H1 (cell line): Measurements from ENCODE around the gene NOL9. TPM values are rescaled to one million over a fixed set of nuclear protein-coding genes. Genes with fewer than 3 reads are reported as not detected.
A peak's percentile ranks its signal among the peaks of the same experiment; 100 is the strongest.

Source experiments
- CTCF ChIA-PET: fragments of 300-600 bp; sonication (Branson Sonifier 250); formaldehyde crosslinking; loops from one replicate; lab custom pipeline; 2021; ENCODE audit not compliant: partially characterized antibody; lab: Charles Lee
- POLR2A ChIA-PET: fragments of 300-600 bp; sonication (Branson Sonifier 250); formaldehyde crosslinking; loops from one replicate; lab custom pipeline; 2021; ENCODE audit warnings: inconsistent platforms; ENCODE audit not compliant: partially characterized antibody; lab: Charles Lee
- DNase-seq, 2 experiments: peaks; one replicate each; pipeline versions ENCODE4 v3.0.0 to v3.0.0-alpha.2; 2010 to 2022; ENCODE audit warnings: low spot score in 2 of 2, low read depth in 1 of 2, mixed read lengths in 1 of 2
- FAIRE-seq: peaks from 2 replicates; lab custom pipeline; 2011; peaks lifted over from hg19 to GRCh38; lab: Jason Lieb, UNC
- H2AFZ ChIP-seq: 2 replicates; pipeline ENCODE4 v1.8.1; 2012; ENCODE audit warnings: low read length, inconsistent platforms
- H2AK5ac ChIP-seq: 2 replicates; pipeline ENCODE4 v1.6.1; 2013; ENCODE audit warnings: low read depth, low read length
- H2BK120ac ChIP-seq: replicated peaks from 2 replicates; pipeline ENCODE3; 2013; ENCODE audit warnings: low read depth, low read length, inconsistent platforms
- H2BK12ac ChIP-seq: 2 replicates; pipeline ENCODE4 v1.6.1; 2013; ENCODE audit warnings: low read depth, low read length
- H2BK15ac ChIP-seq: 2 replicates; pipeline ENCODE4 v1.6.1; 2013; ENCODE audit warnings: low read length
- H2BK20ac ChIP-seq: 2 replicates; pipeline ENCODE4 v1.6.1; 2013; ENCODE audit warnings: low read length
- H2BK5ac ChIP-seq: 2 replicates; pipeline ENCODE4 v1.6.1; 2013; ENCODE audit warnings: low read depth, low read length
- H3K14ac ChIP-seq: 2 replicates; pipeline ENCODE4 v1.6.1; 2013; ENCODE audit warnings: inconsistent platforms; ENCODE audit not compliant: insufficient read length
- H3K18ac ChIP-seq: 2 replicates; pipeline ENCODE4 v1.6.1; 2013; ENCODE audit warnings: low read length; ENCODE audit errors: extremely low read depth
- H3K23ac ChIP-seq: 2 replicates; pipeline ENCODE4 v1.6.1; 2013; ENCODE audit warnings: inconsistent platforms; ENCODE audit not compliant: insufficient read length
- H3K23me2 ChIP-seq: 2 replicates; pipeline ENCODE4 v1.6.1; 2013; ENCODE audit warnings: low read depth, low read length
- H3K27ac ChIP-seq: 2 replicates; pipeline ENCODE4 v1.6.1; 2011; ENCODE audit warnings: low read depth, low read length, inconsistent platforms
- H3K27me3 ChIP-seq, 4 experiments: replicated peaks in 1 of 4; 1 replicate in 1 of 4; 2 replicates in 3 of 4; pipeline versions ENCODE4 v1.6.1 to v1.8.1; 2011 to 2013; ENCODE audit warnings: low read length in 3 of 4, mild to moderate bottlenecking in 3 of 4, inconsistent platforms in 2 of 4, mixed read lengths in 2 of 4, moderate library complexity in 1 of 4; ENCODE audit not compliant: control insufficient read depth in 3 of 4, insufficient read depth in 3 of 4; ENCODE audit errors: extremely low read depth in 1 of 4
- H3K36me3 ChIP-seq, 4 experiments: 2 replicates each; pipeline versions ENCODE4 v1.6.1 to v1.8.1; 2011 to 2013; ENCODE audit warnings: mild to moderate bottlenecking in 4 of 4, low read length in 3 of 4, moderate library complexity in 2 of 4, control low read depth in 1 of 4, inconsistent platforms in 1 of 4; ENCODE audit not compliant: insufficient read depth in 4 of 4, control insufficient read depth in 2 of 4
- H3K4ac ChIP-seq: replicated peaks from 2 replicates; pipeline ENCODE3; 2013; ENCODE audit warnings: low read length, low read depth, mixed read lengths, inconsistent platforms; ENCODE audit not compliant: insufficient read length
- H3K4me1 ChIP-seq, 4 experiments: replicated peaks in 1 of 4; 1 replicate in 1 of 4; 2 replicates in 3 of 4; pipeline versions ENCODE4 v1.6.1 to v1.8.1; 2011 to 2013; ENCODE audit warnings: low read length in 3 of 4, inconsistent platforms in 2 of 4, mixed read lengths in 1 of 4; ENCODE audit not compliant: insufficient read depth in 4 of 4, control insufficient read depth in 3 of 4
- H3K4me2 ChIP-seq, 2 experiments: 2 replicates each; pipeline versions ENCODE4 v1.6.1 to v1.8.1; 2011 to 2013; ENCODE audit warnings: low read depth in 2 of 2, low read length in 2 of 2, control low read depth in 1 of 2, inconsistent platforms in 1 of 2, mild to moderate bottlenecking in 1 of 2; ENCODE audit not compliant: insufficient read depth in 1 of 2
- H3K4me3 ChIP-seq, 4 experiments: fragments of 200-600, 300-600 bp in 1 of 4; sonication (generic), shearing (Covaris generic), sonication (Bioruptor Twin) in 1 of 4; 2 replicates each; pipeline versions ENCODE4 v1.5.1 to v1.8.1; 2011 to 2016; ENCODE audit warnings: low read length in 4 of 4, low read depth in 3 of 4, control low read depth in 2 of 4, inconsistent platforms in 2 of 4, mild to moderate bottlenecking in 2 of 4, mixed read lengths in 1 of 4, moderate library complexity in 1 of 4; ENCODE audit not compliant: insufficient read depth in 2 of 4; ENCODE audit errors: extremely low read depth in 1 of 4
- H3K56ac ChIP-seq: replicated peaks from 2 replicates; pipeline ENCODE3; 2013; ENCODE audit warnings: low read depth, mild to moderate bottlenecking, mixed read lengths, low read length, inconsistent platforms; ENCODE audit not compliant: insufficient read length
- H3K79me1 ChIP-seq: 2 replicates; pipeline ENCODE4 v1.6.1; 2013; ENCODE audit warnings: low read depth, low read length, control low read depth
- H3K79me2 ChIP-seq, 2 experiments: 2 replicates each; pipeline versions ENCODE4 v1.6.1 to v1.8.1; 2012 to 2013; ENCODE audit warnings: low read length in 2 of 2, mild to moderate bottlenecking in 2 of 2, inconsistent platforms in 1 of 2; ENCODE audit not compliant: insufficient read depth in 2 of 2, control insufficient read depth in 1 of 2
- H3K9ac ChIP-seq, 4 experiments: replicated peaks in 1 of 4; 1 replicate in 1 of 4; 2 replicates in 3 of 4; pipeline versions ENCODE4 v1.6.1 to v1.8.1; 2011 to 2013; ENCODE audit warnings: low read depth in 3 of 4, low read length in 3 of 4, control low read depth in 2 of 4, mild to moderate bottlenecking in 2 of 4, moderate library complexity in 2 of 4, inconsistent platforms in 1 of 4; ENCODE audit errors: extremely low read depth in 1 of 4
- H3K9me3 ChIP-seq, 2 experiments: 2 replicates each; pipeline versions ENCODE4 v1.6.1 to v1.8.1; 2012 to 2013; ENCODE audit warnings: mild to moderate bottlenecking in 2 of 2, moderate library complexity in 2 of 2, control low read depth in 1 of 2, inconsistent platforms in 1 of 2, low read depth in 1 of 2, low read length in 1 of 2, mixed read lengths in 1 of 2; ENCODE audit not compliant: insufficient read depth in 2 of 2
- H4K20me1 ChIP-seq, 2 experiments: replicated peaks in 1 of 2; 2 replicates each; pipeline versions ENCODE3 to v1.8.1; 2011 to 2013; ENCODE audit warnings: inconsistent platforms in 2 of 2, low read length in 2 of 2, mild to moderate bottlenecking in 1 of 2; ENCODE audit not compliant: insufficient read depth in 2 of 2, control insufficient read depth in 1 of 2
- H4K5ac ChIP-seq: 2 replicates; pipeline ENCODE4 v1.6.1; 2013; ENCODE audit warnings: low read length, low read depth, mixed read lengths, inconsistent platforms; ENCODE audit not compliant: insufficient read length
- H4K8ac ChIP-seq: 2 replicates; pipeline ENCODE4 v1.8.0; 2013; ENCODE audit warnings: mild to moderate bottlenecking, moderate library complexity, low read length, inconsistent platforms; ENCODE audit not compliant: insufficient read depth; ENCODE audit errors: extremely low read depth
- H4K91ac ChIP-seq: replicated peaks from 2 replicates; pipeline ENCODE3; 2013; ENCODE audit warnings: low read length, mixed read lengths, inconsistent platforms; ENCODE audit not compliant: insufficient read length
- ATF3 ChIP-seq: IDR thresholded peaks from 2 replicates; pipeline ENCODE4 v1.6.1; 2011; ENCODE audit warnings: low read depth, mild to moderate bottlenecking, low read length; ENCODE audit not compliant: insufficient read depth
- CREB1 ChIP-seq: IDR thresholded peaks from 2 replicates; pipeline ENCODE4 v1.6.1; 2012; ENCODE audit warnings: inconsistent platforms
- FOSL1 ChIP-seq: IDR thresholded peaks from 2 replicates; pipeline ENCODE4 v1.6.1; 2011; ENCODE audit warnings: mild to moderate bottlenecking, low read depth, low read length, moderate library complexity; ENCODE audit not compliant: insufficient read depth
- HDAC2 ChIP-seq, 2 experiments: fragments of 300-600 bp in 1 of 2; sonication (generic) in 1 of 2; IDR thresholded peaks; 2 replicates each; pipeline ENCODE4 v1.6.1; 2011 to 2012; ENCODE audit warnings: low read depth in 2 of 2, low read length in 2 of 2, mild to moderate bottlenecking in 2 of 2, moderate library complexity in 2 of 2, borderline replicate concordance in 1 of 2, inconsistent platforms in 1 of 2
- HDAC6 ChIP-seq: IDR thresholded peaks from one replicate; pipeline ENCODE4 v1.7.1; 2012; ENCODE audit warnings: low read depth, mild to moderate bottlenecking, inconsistent platforms, low read length, moderate library complexity
- POLR2AphosphoS5 ChIP-seq: IDR thresholded peaks from 2 replicates; pipeline ENCODE4 v1.6.1; 2011; ENCODE audit warnings: low read depth, low read length
- RBBP5 ChIP-seq: IDR thresholded peaks from 2 replicates; pipeline ENCODE4 v1.7.1; 2012; ENCODE audit warnings: low read depth, mild to moderate bottlenecking, inconsistent platforms, low read length, moderate library complexity, borderline replicate concordance
- TCF12 ChIP-seq: IDR thresholded peaks from 2 replicates; pipeline ENCODE4 v1.6.1; 2011; ENCODE audit warnings: low read depth, mild to moderate bottlenecking, low read length
- TEAD4 ChIP-seq: IDR thresholded peaks from 2 replicates; pipeline ENCODE4 v1.6.1; 2012; ENCODE audit warnings: low read depth, low read length, inconsistent platforms, mixed read lengths
- WGBS, 2 experiments: shearing (Covaris generic) in 1 of 2; methylation state at CpG; one replicate each; pipeline versions ENCODE4 v1.1.6 to v1.1.7; 2013 to 2015; ENCODE audit warnings: low lambda C conversion rate in 2 of 2, mixed read lengths in 2 of 2, inconsistent platforms in 1 of 2, low coverage in 1 of 2, missing lambda C conversion rate in 1 of 2; ENCODE audit not compliant: insufficient replicate concordance in 2 of 2, insufficient coverage in 1 of 2, insufficient read length in 1 of 2; ENCODE audit errors: extremely low coverage in 1 of 2, missing lambda C conversion rate in 1 of 2; 5-methylcytosine and 5-hydroxymethylcytosine counted together
- polyA plus RNA-seq, 7 experiments: library from polyadenylated mRNA; depleted of rRNA in 3 of 7; stranded (reverse) in 5 of 7; unstranded in 2 of 7; fragments of >200 nt in 5 of 7; fragments of 200-250 nt in 2 of 7; gene quantifications; 1 replicate in 5 of 7; 2 replicates in 1 of 7; 4 replicates in 1 of 7; pipeline versions ENCODE4 v1.2.1 to v1.2.3, GENCODE V29; 2011 to 2013; ENCODE audit warnings: missing spikeins in 2 of 7, mixed read lengths in 2 of 7
- total RNA-seq: library from RNA; stranded (reverse); fragmentation: NEBNext Ultra II Directional; extraction: Animal tissue kit (Norgen Biotek cat#: 25700); gene quantifications from 2 replicates; pipeline ENCODE4 v1.2.1, GENCODE V29; 2021
- TF ChIP-seq, protein P1 (sequence below): IDR thresholded peaks from 2 replicates; pipeline ENCODE4 v1.6.1; 2011; ENCODE audit warnings: low read length, improper control_type of control experiment

The NOL9 gene
- total and polyA plus RNA-seq, 2 of the 8 experiments (the other 6 are each of a cell fraction or from before 2014, with no cell fraction given) = 17.1 to 38.1 TPM

DNA sequence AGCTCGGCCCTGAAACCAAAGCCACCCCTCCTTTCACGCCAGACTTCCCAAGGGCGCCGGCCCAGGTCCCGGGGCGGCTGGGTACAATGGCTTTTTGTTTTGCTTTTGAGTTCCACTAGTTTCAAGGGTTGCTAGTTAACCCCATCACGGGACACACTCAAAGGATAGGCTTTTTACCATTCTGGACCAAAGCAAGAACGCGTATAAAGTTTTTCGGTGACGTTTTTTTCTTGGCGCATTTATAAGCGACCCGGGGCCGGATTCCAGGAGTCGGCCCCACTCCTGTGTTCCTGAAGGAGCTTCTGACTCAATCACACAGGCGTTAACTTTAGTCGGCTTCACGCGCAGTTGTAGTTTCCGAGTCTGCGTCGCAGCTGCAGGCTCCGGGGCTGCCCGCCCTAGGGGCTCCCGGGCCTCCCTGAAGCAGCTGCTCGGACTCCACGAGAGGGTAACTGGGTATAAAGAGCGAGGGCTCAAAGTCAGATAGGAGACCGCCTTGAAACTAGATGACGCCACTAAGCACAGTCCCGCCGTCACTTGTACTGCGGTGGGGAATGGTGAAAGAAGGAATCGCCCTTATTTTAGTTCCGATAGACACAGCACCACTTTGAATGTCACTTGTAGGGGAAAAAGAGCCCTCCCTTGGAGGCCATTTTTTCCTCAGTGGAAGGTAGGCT, 49.1 kb upstream of the NOL9 start:
- peak overlapping the region; percentile 58 for H4K5ac ChIP-seq
- peak overlapping the region; percentile 92; the same call in 1 of the 2 replicates for H2BK15ac ChIP-seq
- peak overlapping the region; percentile 82 for H3K56ac ChIP-seq
- H3K4me2 ChIP-seq = peak overlapping the region; percentile 91 to 94
- peak overlapping the region; percentile 95 for H3K18ac ChIP-seq
- no peak overlapping the region for H2BK20ac ChIP-seq
- H2AFZ ChIP-seq = no peak overlapping the region
- H3K4me1 ChIP-seq = peaks cover 2 to 13% (median 9%) of the 10 kb centered on the region in 4 experiments
- H2BK5ac ChIP-seq = peak overlapping the region; percentile 55
- H2AK5ac ChIP-seq = no peak overlapping the region
- no peak overlapping the region for H2BK120ac ChIP-seq
- no peak overlapping the region for H3K14ac ChIP-seq
- H3K36me3 ChIP-seq = peaks cover 4 to 7% (median 6%) of the 10 kb centered on the region in 4 experiments; a peak in 5 of 8 replicates
- POLR2A ChIA-PET = interaction anchor here (0.7 to 10.8 kb wide), 21 partner anchors 7 to 815 kb away, joined by 3 to 196 read pairs (median 4); partner anchors contain the start of genes NOL9, PHF13, TAS1R1 and THAP3
- peak overlapping the region; percentile 54 for H4K91ac ChIP-seq
- no peak overlapping the region for H3K23ac ChIP-seq
- H3K79me2 ChIP-seq = peaks cover 22 to 36% of the 10 kb centered on the region in 2 experiments; a peak in 3 of 4 replicates
- WGBS, 2 experiments = 1% methylated on average over 36 of the region's 36 CpGs; no CpG with 5 or more reads in 1 of the 2 experiments
- H3K4me3 ChIP-seq = peak overlapping the region; percentile 75 to 92 (median 86)
- peaks cover 21% of the 10 kb centered on the region for H3K79me1 ChIP-seq
- H3K27ac ChIP-seq = peak overlapping the region; percentile 60
- no peaks in the 10 kb centered on the region for H3K9me3 ChIP-seq
- DNase-seq (peak in 1 of 2 experiments; percentile 70), FAIRE-seq (no peak)
- peak overlapping the region; percentile 38 to 71 (median 62) for H3K9ac ChIP-seq
- H2BK12ac ChIP-seq = peak overlapping the region; percentile 99
- H4K20me1 ChIP-seq = peaks cover 13 to 23% of the 10 kb centered on the region in 2 experiments
- peaks cover 18% of the 10 kb centered on the region for H3K23me2 ChIP-seq
- peak overlapping the region; percentile 92 for H4K8ac ChIP-seq
- peak overlapping the region; percentile 12 for H3K4ac ChIP-seq
- H3K27me3 ChIP-seq = no peaks in the 10 kb centered on the region; a peak in 1 of 7 replicates
- CTCF ChIA-PET = interaction anchor here (1.8 to 2.2 kb wide), 3 partner anchors 13 to 31 kb away, joined by 5 to 8 read pairs (median 5); partner anchors contain the start of gene THAP3
- no peak for TF ChIP-seq ATF3
- no peak for TF ChIP-seq HDAC6
- TF ChIP-seq, protein P1, sequence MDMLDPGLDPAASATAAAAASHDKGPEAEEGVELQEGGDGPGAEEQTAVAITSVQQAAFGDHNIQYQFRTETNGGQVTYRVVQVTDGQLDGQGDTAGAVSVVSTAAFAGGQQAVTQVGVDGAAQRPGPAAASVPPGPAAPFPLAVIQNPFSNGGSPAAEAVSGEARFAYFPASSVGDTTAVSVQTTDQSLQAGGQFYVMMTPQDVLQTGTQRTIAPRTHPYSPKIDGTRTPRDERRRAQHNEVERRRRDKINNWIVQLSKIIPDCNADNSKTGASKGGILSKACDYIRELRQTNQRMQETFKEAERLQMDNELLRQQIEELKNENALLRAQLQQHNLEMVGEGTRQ = no peak
- no peak for TF ChIP-seq TCF12
- TF ChIP-seq HDAC2 (IDR thresholded peaks at IDR 0.05; ENCODE audit: borderline replicate concordance in 1 of 2, low read depth in 2 of 2, low read length in 2 of 2) = 0 out of 4 replicates have a peak, but pooled peaks of 1 of the 2 experiments have one; percentile 35
- no peak for TF ChIP-seq TEAD4
- peak; percentile 18; the same call in 1 of the 2 replicates for TF ChIP-seq CREB1
- TF ChIP-seq FOSL1 = no peak
- TF ChIP-seq RBBP5 = no peak
- peak; percentile 48 for TF ChIP-seq POLR2AphosphoS5
